ENCODE results near the gene ZNF423. TPM values are rescaled to one million over a fixed set of nuclear protein-coding genes. Genes with fewer than 3 reads are reported as not detected.

ZNF423 gene
- total and polyA plus RNA-seq, 2 experiments from 2014 or later, result 0.43 to 0.49 TPM

GRCh38 chr16:49590166-49590871 lies 265.6 kb downstream of the ZNF423 start:
- no peak overlapping the region for H3K4me2 ChIP-seq (ENCODE audit: unreplicated experiment)
- H3K9ac ChIP-seq, result no peak overlapping the region
- no peaks in the 10 kb centered on the region for H4K20me1 ChIP-seq (ENCODE audit: insufficient read depth)
- H3K9me3 ChIP-seq (ENCODE audit: low read depth), result no peaks in the 10 kb centered on the region
- H3K4me3 ChIP-seq, result no peak overlapping the region
- H3K9me2 ChIP-seq (ENCODE audit: insufficient read depth), result no peaks in the 10 kb centered on the region
- in situ Hi-C loops (cut with MboI), result no loop called here
- no peaks in the 10 kb centered on the region for H3F3A ChIP-seq (ENCODE audit: insufficient read depth)
- TF ChIP-seq EZH2phosphoT487 (IDR thresholded peaks at IDR 0.05; ENCODE audit: insufficient read depth, low read depth) (no peak), EZH2 (IDR thresholded peaks at IDR 0.05; ENCODE audit: insufficient read depth, poor library complexity, severe bottlenecking) (no peak)
- DNase-seq, result no peak
- H3K36me3 ChIP-seq (ENCODE audit: low read depth), result no peaks in the 10 kb centered on the region
- H3K4me1 ChIP-seq (ENCODE audit: insufficient read depth), result no peaks in the 10 kb centered on the region
- H2AFZ ChIP-seq, result no peak overlapping the region
- H3K79me2 ChIP-seq (ENCODE audit: insufficient read depth), result no peaks in the 10 kb centered on the region
- no peak overlapping the region for H3K27ac ChIP-seq
- 65% methylated on average over 21 of the region's 21 CpGs for WGBS, 2 experiments (ENCODE audit: low coverage in 1 of 2, low lambda C conversion rate in 2 of 2, missing lambda C conversion rate in 2 of 2)
- H3K27me3 ChIP-seq (replicated peaks; ENCODE audit: insufficient read depth), result no peaks in the 10 kb centered on the region

- no peaks in the 10 kb centered on the region for H3K4me1 ChIP-seq (ENCODE audit: insufficient read depth)
- 71 to 72% methylated on average over 15 of the region's 15 CpGs for WGBS, 2 experiments (ENCODE audit: low coverage in 1 of 2, low lambda C conversion rate in 2 of 2, missing lambda C conversion rate in 2 of 2)
- in situ Hi-C loops (cut with MboI), result no loop called here
Observed at GRCh38 chr16:49589544-49590031, 266.3 kb downstream of the ZNF423 start.

GRCh38 chr16:49588729-49589384 lies 267.1 kb downstream of the ZNF423 start:
- 68 to 75% methylated on average over 5 of the region's 5 CpGs for WGBS, 2 experiments (ENCODE audit: low coverage in 1 of 2, low lambda C conversion rate in 2 of 2, missing lambda C conversion rate in 2 of 2)
- H2AFZ ChIP-seq, result no peak overlapping the region
- no peak overlapping the region for H3K9ac ChIP-seq
- H3K9me2 ChIP-seq (ENCODE audit: insufficient read depth), result no peaks in the 10 kb centered on the region
- no peaks in the 10 kb centered on the region for H4K20me1 ChIP-seq (ENCODE audit: insufficient read depth)
- H3K4me1 ChIP-seq (ENCODE audit: insufficient read depth), result no peaks in the 10 kb centered on the region
- in situ Hi-C loops (cut with MboI), result no loop called here
- H3F3A ChIP-seq (ENCODE audit: insufficient read depth), result no peaks in the 10 kb centered on the region
- TF ChIP-seq EZH2 (IDR thresholded peaks at IDR 0.05; ENCODE audit: insufficient read depth, poor library complexity, severe bottlenecking) (no peak), EZH2phosphoT487 (IDR thresholded peaks at IDR 0.05; ENCODE audit: insufficient read depth, low read depth) (no peak)
- H3K36me3 ChIP-seq (ENCODE audit: low read depth), result no peaks in the 10 kb centered on the region
- no peaks in the 10 kb centered on the region for H3K27me3 ChIP-seq (replicated peaks; ENCODE audit: insufficient read depth)
- no peak overlapping the region for H3K4me2 ChIP-seq (ENCODE audit: unreplicated experiment)
- no peaks in the 10 kb centered on the region for H3K9me3 ChIP-seq (ENCODE audit: low read depth)
- H3K27ac ChIP-seq, result no peak overlapping the region
- H3K79me2 ChIP-seq (ENCODE audit: insufficient read depth), result no peaks in the 10 kb centered on the region
- H3K4me3 ChIP-seq, result no peak overlapping the region
- no peak for DNase-seq

More at GRCh38 chr16:49589544-49590031, 266.3 kb downstream of the ZNF423 start:
- Histone ChIP-seq H3K9me3 (ENCODE audit: low read depth) (no peaks in the 10 kb centered on the region), H3K9ac (no peak overlapping the region), H3K27ac (no peak overlapping the region), H2AFZ (no peak overlapping the region), H3K9me2 (ENCODE audit: insufficient read depth) (no peaks in the 10 kb centered on the region), H3K27me3 (replicated peaks; ENCODE audit: insufficient read depth) (no peaks in the 10 kb centered on the region), H3F3A (ENCODE audit: insufficient read depth) (no peaks in the 10 kb centered on the region), H4K20me1 (ENCODE audit: insufficient read depth) (no peaks in the 10 kb centered on the region), H3K36me3 (ENCODE audit: low read depth) (no peaks in the 10 kb centered on the region), H3K4me2 (ENCODE audit: unreplicated experiment) (no peak overlapping the region), H3K4me3 (no peak overlapping the region), H3K79me2 (ENCODE audit: insufficient read depth) (no peaks in the 10 kb centered on the region)
- no peak for DNase-seq
- no peak for TF ChIP-seq EZH2 (IDR thresholded peaks at IDR 0.05; ENCODE audit: insufficient read depth, poor library complexity, severe bottlenecking)
- TF ChIP-seq EZH2phosphoT487 (IDR thresholded peaks at IDR 0.05; ENCODE audit: insufficient read depth, low read depth), result no peak

- no peak for DNase-seq
- no peak overlapping the region for H3K27ac ChIP-seq
- no peak overlapping the region for H3K9ac ChIP-seq
- no peak overlapping the region for H3K4me3 ChIP-seq
- no peaks in the 10 kb centered on the region for H3K9me3 ChIP-seq (ENCODE audit: low read depth)
- H3K4me1 ChIP-seq (ENCODE audit: insufficient read depth), result no peaks in the 10 kb centered on the region
- H3F3A ChIP-seq (ENCODE audit: insufficient read depth), result no peaks in the 10 kb centered on the region
- no peaks in the 10 kb centered on the region for H3K36me3 ChIP-seq (ENCODE audit: low read depth)
- TF ChIP-seq EZH2 (IDR thresholded peaks at IDR 0.05; ENCODE audit: insufficient read depth, poor library complexity, severe bottlenecking) (no peak), EZH2phosphoT487 (IDR thresholded peaks at IDR 0.05; ENCODE audit: insufficient read depth, low read depth) (no peak)
- no peaks in the 10 kb centered on the region for H3K27me3 ChIP-seq (replicated peaks; ENCODE audit: insufficient read depth)
- no peak overlapping the region for H3K4me2 ChIP-seq (ENCODE audit: unreplicated experiment)
- no peak overlapping the region for H2AFZ ChIP-seq
- in situ Hi-C loops (cut with MboI), result no loop called here
- H3K9me2 ChIP-seq (ENCODE audit: insufficient read depth), result no peaks in the 10 kb centered on the region
- H4K20me1 ChIP-seq (ENCODE audit: insufficient read depth), result no peaks in the 10 kb centered on the region
- H3K79me2 ChIP-seq (ENCODE audit: insufficient read depth), result no peaks in the 10 kb centered on the region
- WGBS, 2 experiments (ENCODE audit: low coverage in 1 of 2, low lambda C conversion rate in 2 of 2, missing lambda C conversion rate in 2 of 2), result 53% methylated on average over 3 of the region's 3 CpGs
Observed at GRCh38 chr16:49588026-49588425, 267.9 kb downstream of the ZNF423 start.

Measured in GM23248 (cell line).